Keratinocyte (primary cell): ENCODE results near the gene FBLN1. TPM values are rescaled to one million over a fixed set of nuclear protein-coding genes. Genes with fewer than 3 reads are reported as not detected.

Experiments used
- DNase-seq: peaks from one replicate; pipeline ENCODE4 v3.0.0-alpha.2; 2011; ENCODE audit warnings: low read depth, missing footprints, low spot score
- FAIRE-seq: peaks from 2 replicates; lab custom pipeline; 2011; peaks lifted over from hg19 to GRCh38; lab: Jason Lieb, UNC
- H2AFZ ChIP-seq: 2 replicates; pipeline ENCODE4 v1.6.0; 2012; ENCODE audit warnings: low read length, control low read depth, inconsistent platforms; ENCODE audit not compliant: control insufficient read depth
- H3K27ac ChIP-seq: 2 replicates; pipeline ENCODE4 v1.5.1; 2011; ENCODE audit warnings: low read length; ENCODE audit not compliant: control insufficient read depth, insufficient read depth
- H3K27me3 ChIP-seq: 3 replicates; pipeline ENCODE4 v1.6.0; 2011; ENCODE audit warnings: low read length; ENCODE audit not compliant: control insufficient read depth, insufficient read depth; ENCODE audit errors: extremely low read depth
- H3K36me3 ChIP-seq, 2 experiments: 2 replicates in 1 of 2; 3 replicates in 1 of 2; pipeline ENCODE4 v1.5.1; 2011; ENCODE audit warnings: low read length in 2 of 2, mild to moderate bottlenecking in 1 of 2; ENCODE audit not compliant: control insufficient read depth in 2 of 2, insufficient read depth in 2 of 2; ENCODE audit errors: extremely low read depth in 1 of 2
- H3K4me1 ChIP-seq: 3 replicates; pipeline ENCODE4 v1.5.1; 2011; ENCODE audit warnings: low read length; ENCODE audit not compliant: control insufficient read depth, insufficient read depth; ENCODE audit errors: extremely low read depth
- H3K4me2 ChIP-seq: 3 replicates; pipeline ENCODE4 v1.6.0; 2011; ENCODE audit warnings: low read depth, low read length; ENCODE audit not compliant: control insufficient read depth, insufficient read depth; ENCODE audit errors: extremely low read depth
- H3K4me3 ChIP-seq, 3 experiments: fragments of 200-600 bp in 1 of 3; sonication (generic) in 1 of 3; 2 replicates in 2 of 3; 3 replicates in 1 of 3; pipeline ENCODE4 v1.5.1; 2011 to 2016; ENCODE audit warnings: low read length in 3 of 3, mild to moderate bottlenecking in 3 of 3, control low read depth in 2 of 3, inconsistent platforms in 1 of 3, low read depth in 1 of 3, mixed read lengths in 1 of 3, mixed run types in 1 of 3, moderate library complexity in 1 of 3; ENCODE audit not compliant: control insufficient read depth in 2 of 3, insufficient read depth in 2 of 3; ENCODE audit errors: extremely low read depth in 1 of 3
- H3K79me2 ChIP-seq: 2 replicates; pipeline ENCODE4 v1.6.0; 2012; ENCODE audit warnings: low read length; ENCODE audit not compliant: control insufficient read depth, insufficient read depth
- H3K9ac ChIP-seq: 3 replicates; pipeline ENCODE4 v1.6.0; 2011; ENCODE audit warnings: low read length; ENCODE audit not compliant: control insufficient read depth, insufficient read depth; ENCODE audit errors: extremely low read depth
- H3K9me1 ChIP-seq: 3 replicates; pipeline ENCODE4 v1.6.0; 2011; ENCODE audit warnings: low read length; ENCODE audit not compliant: control insufficient read depth, insufficient read depth; ENCODE audit errors: extremely low read depth
- H3K9me3 ChIP-seq: 2 replicates; pipeline ENCODE4 v1.5.1; 2012; ENCODE audit warnings: low read depth, low read length; ENCODE audit not compliant: control insufficient read depth
- H4K20me1 ChIP-seq: 3 replicates; pipeline ENCODE4 v1.6.0; 2011; ENCODE audit warnings: low read length; ENCODE audit not compliant: control insufficient read depth, insufficient read depth; ENCODE audit errors: extremely low read depth
- CTCF ChIP-seq, 3 experiments: IDR thresholded peaks in 1 of 3; conservative IDR thresholded peaks in 1 of 3; optimal IDR thresholded peaks in 1 of 3; 2 replicates in 2 of 3; 3 replicates in 1 of 3; pipeline versions ENCODE3 to v1.5.1; 2011; ENCODE audit warnings: low read length in 3 of 3, mild to moderate bottlenecking in 3 of 3, moderate library complexity in 2 of 3, control low read depth in 1 of 3, inconsistent platforms in 1 of 3; ENCODE audit not compliant: insufficient read depth in 2 of 3; ENCODE audit errors: extremely low read depth in 1 of 3
- EZH2 ChIP-seq: IDR thresholded peaks from one replicate; pipeline ENCODE4 v1.6.1; 2012; ENCODE audit warnings: inconsistent platforms, mild to moderate bottlenecking, low read length, moderate library complexity
- dilution Hi-C: fragments of 300-500 bp; cut with MboI; formaldehyde crosslinking; loops from one replicate; pipeline ENCODE4 v1.7.0; 2020; ENCODE audit warnings: low sequenced_read_pairs; ENCODE audit not compliant: extremely low pct_ligation_motif_present
- polyA plus RNA-seq, 5 experiments: library from polyadenylated mRNA; depleted of rRNA in 3 of 5; stranded (reverse) in 3 of 5; stranded (forward) in 1 of 5; unstranded in 1 of 5; fragments of >200 nt; gene quantifications; 1 replicate in 1 of 5; 2 replicates in 3 of 5; 3 replicates in 1 of 5; pipeline versions ENCODE4 v1.2.1 to v1.2.3, GENCODE V29; 2011 to 2012; ENCODE audit warnings: missing spikeins in 2 of 5, low read depth in 1 of 5, low replicate concordance in 1 of 5

The FBLN1 gene
- polyA plus RNA-seq, 1 donor (not counting 4 experiments of a cell fraction or from before 2014, with no cell fraction given): 13.7 TPM

DNA sequence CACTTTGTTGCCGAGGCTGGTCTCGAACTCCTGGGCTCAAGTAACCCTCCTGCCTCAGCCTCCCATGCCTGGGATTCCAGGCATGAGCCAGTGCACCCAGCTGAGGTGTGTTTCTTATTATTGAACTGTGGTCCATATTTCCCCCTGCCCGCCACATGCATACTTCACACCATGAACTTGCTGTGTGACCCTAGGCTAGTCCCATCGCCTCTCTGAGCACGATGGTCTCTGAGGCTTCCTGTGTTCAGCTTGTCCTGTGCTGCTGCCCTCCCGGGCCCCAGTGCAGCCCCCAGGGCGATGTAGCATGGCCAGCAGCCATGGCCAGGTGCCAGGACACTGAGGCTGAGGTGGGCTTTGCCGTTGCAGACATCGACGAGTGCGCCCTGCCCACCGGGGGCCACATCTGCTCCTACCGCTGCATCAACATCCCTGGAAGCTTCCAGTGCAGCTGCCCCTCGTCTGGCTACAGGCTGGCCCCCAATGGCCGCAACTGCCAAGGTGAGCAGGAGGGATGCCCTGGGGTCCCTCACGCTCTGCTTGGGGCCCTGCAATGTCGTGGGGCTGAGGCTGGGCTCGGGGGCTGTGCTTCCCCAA lies 45.7 kb downstream of the FBLN1 start:
- H3K9me1 ChIP-seq: no peaks in the 10 kb centered on the region
- dilution Hi-C loops: no loop called here
- H3K9ac ChIP-seq: peak overlapping the region; percentile 82
- H3K9me3 ChIP-seq: no peaks in the 10 kb centered on the region
- H3K36me3 ChIP-seq: peaks cover 0 to 4% of the 10 kb centered on the region in 2 experiments
- no peak overlapping the region for H3K4me3 ChIP-seq
- no peak overlapping the region for H2AFZ ChIP-seq
- H3K79me2 ChIP-seq: no peaks in the 10 kb centered on the region
- H4K20me1 ChIP-seq: no peaks in the 10 kb centered on the region
- H3K27me3 ChIP-seq: no peaks in the 10 kb centered on the region
- peak overlapping the region; percentile 95 for H3K27ac ChIP-seq
- FAIRE-seq (no peak), DNase-seq (no peak)
- TF ChIP-seq EZH2 (no peak), CTCF (optimal IDR thresholded peaks at IDR 0.05 in 1 of 3, IDR thresholded peaks at IDR 0.05 in 1 of 3, conservative IDR thresholded peaks at IDR 0.05 in 1 of 3; ENCODE audit: extremely low read depth in 1 of 3, insufficient read depth in 2 of 3, low read length in 3 of 3) (no peak)
- no peak overlapping the region for H3K4me2 ChIP-seq
- H3K4me1 ChIP-seq: peaks cover 33% of the 10 kb centered on the region

DNA sequence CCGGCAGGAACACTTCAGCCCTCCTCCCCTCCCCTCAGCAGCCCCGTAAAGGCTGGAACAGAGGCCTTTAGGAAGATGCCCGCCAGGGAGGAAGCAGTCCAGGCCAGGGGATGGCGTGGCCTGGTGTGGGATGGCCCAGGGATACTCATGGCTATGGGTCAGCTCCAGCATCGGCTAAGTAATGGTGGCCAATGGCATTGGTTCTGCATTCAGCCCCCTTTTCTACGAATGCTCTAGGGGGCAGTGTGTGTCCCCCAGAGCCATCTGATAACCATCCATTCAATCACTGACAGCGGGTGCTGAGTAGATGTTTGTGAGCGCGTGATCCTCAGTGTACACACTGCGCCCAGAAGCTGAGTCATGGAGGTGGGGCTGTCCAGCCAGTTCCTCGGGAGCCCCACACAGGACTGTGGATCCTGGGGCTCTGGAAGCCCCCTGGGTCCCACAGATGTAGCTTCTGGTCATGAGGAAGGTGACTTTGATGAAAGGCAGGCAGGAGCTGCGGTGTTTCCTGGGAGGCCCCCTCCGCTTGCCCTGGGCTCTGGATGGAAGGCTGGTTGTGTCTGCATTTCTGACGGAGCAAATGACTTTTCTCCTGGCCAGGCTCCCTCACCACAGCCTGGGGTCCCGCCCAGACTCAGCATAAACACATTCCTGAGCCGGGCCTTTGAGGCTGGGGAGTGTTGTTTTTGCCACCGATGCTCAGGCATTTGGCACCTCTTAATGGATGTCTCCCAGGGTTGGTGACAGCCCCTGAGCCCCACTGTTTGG lies 46.5 kb downstream of the FBLN1 start:
- H3K4me1 ChIP-seq: peaks cover 41% of the 10 kb centered on the region
- no peaks in the 10 kb centered on the region for H3K9me1 ChIP-seq
- H3K27me3 ChIP-seq: no peaks in the 10 kb centered on the region
- H3K79me2 ChIP-seq: no peaks in the 10 kb centered on the region
- peak overlapping the region in 1 of 3 experiments; percentile 40 for H3K4me3 ChIP-seq
- FAIRE-seq (peak; percentile 94), DNase-seq (no peak)
- H3K4me2 ChIP-seq: peak overlapping the region; percentile 75
- peak overlapping the region; percentile 82 for H3K9ac ChIP-seq
- H2AFZ ChIP-seq: peak overlapping the region; percentile 77
- TF ChIP-seq EZH2: no peak
- peak; percentile 20 to 70 (median 63) for TF ChIP-seq CTCF (optimal IDR thresholded peaks at IDR 0.05 in 1 of 3, IDR thresholded peaks at IDR 0.05 in 1 of 3, conservative IDR thresholded peaks at IDR 0.05 in 1 of 3; ENCODE audit: extremely low read depth in 1 of 3, insufficient read depth in 2 of 3, low read length in 3 of 3)
- peak overlapping the region; percentile 95 for H3K27ac ChIP-seq
- peaks cover 0 to 4% of the 10 kb centered on the region in 2 experiments for H3K36me3 ChIP-seq
- H4K20me1 ChIP-seq: no peaks in the 10 kb centered on the region
- no peaks in the 10 kb centered on the region for H3K9me3 ChIP-seq
- dilution Hi-C loops: no loop called here
